ENCODE data around the gene CA10.

- TF ChIP-seq POLR2AphosphoS5 (IDR thresholded peaks at IDR 0.05; ENCODE audit: low read depth, low read length): no peak
- TF ChIP-seq TAF1 (IDR thresholded peaks at IDR 0.05; ENCODE audit: borderline replicate concordance, insufficient read depth, low read length): no peak
- TF ChIP-seq REST (IDR thresholded peaks at IDR 0.05; ENCODE audit: insufficient read depth in 1 of 2, low read depth in 2 of 2, low read length in 2 of 2): no peak
- TF ChIP-seq SIN3A (IDR thresholded peaks at IDR 0.05; ENCODE audit: borderline replicate concordance, insufficient read depth, low read length): no peak
Measured at GRCh38 chr17:52156576-52157570, 1.6 kb downstream of the CA10 start.

Measured in PFSK-1 (cell line).